GM19438 (cell line): ENCODE results near the gene CHRM2.

Experiments
- ATAC-seq: cut with Tn5 transposase; IDR thresholded peaks from one replicate; pipeline ENCODE4 v1.9.1; 2021; ENCODE audit warnings: low read depth; ENCODE audit not compliant: unreplicated experiment

The CHRM2 gene

GRCh38 chr7:136956232-136956631, 87.8 kb downstream of the CHRM2 start:
- no peak for ATAC-seq

GRCh38 chr7:136956671-136957070, 88.2 kb downstream of the CHRM2 start:
- ATAC-seq: no peak

- no peak for ATAC-seq
Observed at GRCh38 chr7:136957391-136957790, 88.9 kb downstream of the CHRM2 start.

GRCh38 chr7:136958016-136958415, 89.6 kb downstream of the CHRM2 start:
- ATAC-seq: no peak

- ATAC-seq: no peak
Observed at GRCh38 chr7:136964347-136964746, 95.9 kb downstream of the CHRM2 start.

- ATAC-seq: no peak
Observed at GRCh38 chr7:136966825-136967224, 98.4 kb downstream of the CHRM2 start.

- no peak for ATAC-seq
Observed at GRCh38 chr7:136969761-136970160, 101.3 kb downstream of the CHRM2 start.

GRCh38 chr7:136971776-136972175, 103.3 kb downstream of the CHRM2 start:
- ATAC-seq: no peak

- no peak for ATAC-seq
Observed at GRCh38 chr7:136976504-136977251, 108.2 kb downstream of the CHRM2 start.

- ATAC-seq: no peak
Observed at GRCh38 chr7:136993377-136993776, 124.9 kb downstream of the CHRM2 start.

- ATAC-seq: no peak
Observed at GRCh38 chr7:136997735-136998134, 129.3 kb downstream of the CHRM2 start.

- no peak for ATAC-seq
Observed at GRCh38 chr7:136998495-136998894, 130.0 kb downstream of the CHRM2 start.

- no peak for ATAC-seq
Observed at GRCh38 chr7:137000621-137001020, 132.2 kb downstream of the CHRM2 start.

- no peak for ATAC-seq
Observed at GRCh38 chr7:137001041-137001440, 132.6 kb downstream of the CHRM2 start.

- no peak for ATAC-seq
Observed at GRCh38 chr7:137001478-137001877, 133.0 kb downstream of the CHRM2 start.

- no peak for ATAC-seq
Observed at GRCh38 chr7:137003086-137003485, 134.6 kb downstream of the CHRM2 start.

- no peak for ATAC-seq
Observed at GRCh38 chr7:137003566-137003965, 135.1 kb downstream of the CHRM2 start.

- no peak for ATAC-seq
Observed at GRCh38 chr7:137005873-137006272, 137.4 kb downstream of the CHRM2 start.

- ATAC-seq: no peak
Observed at GRCh38 chr7:137006293-137006692, 137.8 kb downstream of the CHRM2 start.

GRCh38 chr7:137007001-137007694, 138.7 kb downstream of the CHRM2 start:
- ATAC-seq: no peak

GRCh38 chr7:137009404-137009803, 141.0 kb downstream of the CHRM2 start:
- ATAC-seq: no peak

GRCh38 chr7:137015015-137015414, 146.6 kb downstream of the CHRM2 start:
- ATAC-seq: no peak
